NCI-H128 (cell line): ENCODE results near the gene NPC1L1.

Experiments
- DNase-seq: peaks from one replicate; lab custom pipeline; 2025; ENCODE audit not compliant: unreplicated experiment; lab: John Stamatoyannopoulos, UW

Gene NPC1L1

GRCh38 chr7:44536090-44536489 is 5.0 kb downstream of the NPC1L1 start:
- DNase-seq = no peak

- DNase-seq = no peak
These were observed 5.6 kb downstream of the NPC1L1 start for GRCh38 chr7:44535348-44536064.

- DNase-seq = no peak
These were observed 6.6 kb downstream of the NPC1L1 start for GRCh38 chr7:44534501-44534900.

- no peak for DNase-seq
These were observed 7.0 kb downstream of the NPC1L1 start for GRCh38 chr7:44534087-44534486.

GRCh38 chr7:44533301-44534055 is 7.7 kb downstream of the NPC1L1 start:
- DNase-seq = no peak

GRCh38 chr7:44531421-44532380 is 9.4 kb downstream of the NPC1L1 start:
- no peak for DNase-seq

- no peak for DNase-seq
These were observed 10.1 kb downstream of the NPC1L1 start for GRCh38 chr7:44530990-44531389.

GRCh38 chr7:44524811-44525388 is 16.2 kb downstream of the NPC1L1 start:
- DNase-seq = no peak

- no peak for DNase-seq
These were observed 18.8 kb downstream of the NPC1L1 start for GRCh38 chr7:44522315-44522714.

- DNase-seq = no peak
These were observed 19.6 kb downstream of the NPC1L1 start for GRCh38 chr7:44521347-44522095.

- DNase-seq = no peak
These were observed 20.6 kb downstream of the NPC1L1 start for GRCh38 chr7:44520574-44520973.

- DNase-seq = no peak
These were observed 21.6 kb downstream of the NPC1L1 start for GRCh38 chr7:44519546-44519945.

GRCh38 chr7:44518761-44519160 is 22.4 kb downstream of the NPC1L1 start:
- no peak for DNase-seq

- DNase-seq = no peak
These were observed 24.0 kb downstream of the NPC1L1 start for GRCh38 chr7:44517175-44517574.

- no peak for DNase-seq
These were observed 25.4 kb downstream of the NPC1L1 start for GRCh38 chr7:44515590-44516268.

GRCh38 chr7:44512736-44513135 is 28.4 kb downstream of the NPC1L1 start:
- no peak for DNase-seq

GRCh38 chr7:44511863-44512468 is 29.2 kb downstream of the NPC1L1 start:
- no peak for DNase-seq

GRCh38 chr7:44511236-44511635 is 29.9 kb downstream of the NPC1L1 start:
- no peak for DNase-seq

- no peak for DNase-seq
These were observed 32.7 kb downstream of the NPC1L1 start for GRCh38 chr7:44508328-44509030.
